Spleen (tissue), 7 donors: ENCODE data around the gene MSGN1.

Experiments
- CTCF ChIP-seq, 11 experiments: fragments of 200-600 bp in 7 of 11; fragments of 450-650 bp in 4 of 11; sonication (generic) in 4 of 11; IDR thresholded peaks in 8 of 11; conservative IDR thresholded peaks in 3 of 11; 1 replicate in 7 of 11; 2 replicates in 4 of 11; pipeline versions ENCODE4 v1.4.0 to v1.8.0; 2016 to 2021; ENCODE audit warnings: antibody characterized with exemption in 11 of 11, inconsistent platforms in 4 of 11, mild to moderate bottlenecking in 1 of 11
- POLR2A ChIP-seq, 3 donors: fragments of 450-650 bp; IDR thresholded peaks; one replicate each; pipeline ENCODE4 v1.5.1; 2017; ENCODE audit warnings: antibody characterized with exemption in 3 of 3, mild to moderate bottlenecking in 1 of 3
- POLR2AphosphoS5 ChIP-seq, 3 donors: sonication (generic); formaldehyde crosslinking; IDR thresholded peaks; one replicate each; pipeline ENCODE4 v1.5.1; 2017; ENCODE audit warnings: antibody characterized with exemption in 3 of 3
- donor health status: DM: no; HTN: no; CAD: no; lungs with moderate emphysema.
- donor health status: DM: no; HTN: no; CAD: no.
- donor health status: DM: no; HTN: no; CAD: no.

- no peak for TF ChIP-seq CTCF (IDR thresholded peaks at IDR 0.05 in 8 of 11, conservative IDR thresholded peaks at IDR 0.05 in 3 of 11)
- no peak for TF ChIP-seq POLR2A (IDR thresholded peaks at IDR 0.05)
- TF ChIP-seq POLR2AphosphoS5 (IDR thresholded peaks at IDR 0.05): no peak
Observed at GRCh38 chr2:17792515-17792914, 23.7 kb upstream of the MSGN1 start.
